ENCODE data around the gene SULT1B1. TPM values are rescaled to one million over a fixed set of nuclear protein-coding genes. Genes with fewer than 3 reads are reported as not detected.

SULT1B1 gene
- total and polyA plus RNA-seq, 2 donors (not counting 3 experiments of a cell fraction or from before 2014, with no cell fraction given), result 45.0 to 59.5 TPM

GRCh38 chr4:69785211-69785831, 24.9 kb upstream of the SULT1B1 start:
- H2AFZ ChIP-seq (ENCODE audit: low read depth, low read length), result peak overlapping the region; percentile 31
- no peaks in the 10 kb centered on the region for H3K9me3 ChIP-seq (replicated peaks; ENCODE audit: control insufficient read depth, insufficient read depth, low read length)
- no peaks in the 10 kb centered on the region for H3K36me3 ChIP-seq (ENCODE audit: control insufficient read depth in 2 of 2, extremely low read depth in 1 of 2, insufficient read depth in 2 of 2, low read length in 2 of 2)
- H3K79me2 ChIP-seq (ENCODE audit: control insufficient read depth, insufficient read depth, low read length), result no peaks in the 10 kb centered on the region
- H3K9ac ChIP-seq (replicated peaks; ENCODE audit: extremely low read depth, insufficient read depth, low read length), result no peak overlapping the region
- TF ChIP-seq JUN (IDR thresholded peaks at IDR 0.05; ENCODE audit: borderline replicate concordance, insufficient read depth, insufficient read length, low read depth) (no peak), GATA2 (IDR thresholded peaks at IDR 0.05; ENCODE audit: insufficient read depth, insufficient read length, low read depth, low read length) (no peak), POLR2AphosphoS5 (IDR thresholded peaks at IDR 0.05; ENCODE audit: insufficient read depth, low read depth, low read length) (no peak), CTCF (IDR thresholded peaks at IDR 0.05; ENCODE audit: extremely low read depth in 1 of 2, insufficient read depth in 1 of 2, low read depth in 1 of 2, low read length in 2 of 2) (no peak), POLR2A (IDR thresholded peaks at IDR 0.05; ENCODE audit: low read depth, low read length) (no peak), MYC (IDR thresholded peaks at IDR 0.05; ENCODE audit: low read depth, low read length) (no peak), MAX (IDR thresholded peaks at IDR 0.05; ENCODE audit: insufficient read depth, insufficient read length) (no peak), FOS (IDR thresholded peaks at IDR 0.05; ENCODE audit: borderline replicate concordance, insufficient read depth, low read length) (no peak), EZH2 (IDR thresholded peaks at IDR 0.05; ENCODE audit: borderline replicate concordance, low read depth, low read length, severe bottlenecking) (no peak)
- no peaks in the 10 kb centered on the region for H3K4me1 ChIP-seq (ENCODE audit: control insufficient read depth, extremely low read depth, insufficient read depth, low read length)
- no peaks in the 10 kb centered on the region for H3K27me3 ChIP-seq (ENCODE audit: control insufficient read depth in 2 of 2, insufficient read depth in 2 of 2, low read length in 2 of 2)
- H3K9me1 ChIP-seq (replicated peaks; ENCODE audit: control insufficient read depth, extremely low read depth, insufficient read depth, low read length), result no peaks in the 10 kb centered on the region
- H3K4me2 ChIP-seq (ENCODE audit: insufficient read depth, low read length), result no peak overlapping the region
- dilution Hi-C loops (cut with MboI; ENCODE audit: extremely low pct_ligation_motif_present, low sequenced_read_pairs) (no loop called here), intact Hi-C loops (cut with micrococcal nuclease) (no loop called here)
- no TSS peak for BruUV-seq (replicated peaks)
- no peak overlapping the region for H3K27ac ChIP-seq (ENCODE audit: insufficient read depth, low read depth, low read length)
- DNase-seq (ENCODE audit: low read depth, low spot score), result peak; percentile 44
- no peak overlapping the region for H3K4me3 ChIP-seq (replicated peaks in 1 of 3; ENCODE audit: insufficient read depth in 1 of 3, low read depth in 1 of 3, low read length in 3 of 3)
- no peaks in the 10 kb centered on the region for H4K20me1 ChIP-seq (replicated peaks; ENCODE audit: control insufficient read depth, extremely low read depth, insufficient read depth, low read length)
- FAIRE-seq, result no peak
- ChIA-PET POLR2A (no interaction called here), CTCF (interaction anchor here (0.9 to 1.8 kb wide), 6 partner anchors 9 to 96 kb away, joined by 3 to 5 read pairs (median 3); no protein-coding TSS in a partner anchor)

All from endothelial cell of umbilical vein (primary cell).